Smooth muscle cell (in vitro differentiated cells): ENCODE results near the gene GAS2. TPM values are rescaled to one million over a fixed set of nuclear protein-coding genes. Genes with fewer than 3 reads are reported as not detected.
A peak's percentile ranks its signal among the peaks of the same experiment; 100 is the strongest.

Source experiments
- DNase-seq: peaks from one replicate; lab custom pipeline; 2025; ENCODE audit not compliant: unreplicated experiment; lab: John Stamatoyannopoulos, UW
- H2AFZ ChIP-seq: fragments of 200-600 bp; sonication (generic); 2 replicates; pipeline ENCODE4 v1.6.0; 2016; ENCODE audit warnings: antibody characterized with exemption, low read depth, mild to moderate bottlenecking
- H3F3A ChIP-seq: fragments of 200-600 bp; sonication (generic); 2 replicates; pipeline ENCODE4 v1.6.0; 2017; ENCODE audit warnings: antibody characterized with exemption, low read depth
- H3K27ac ChIP-seq: fragments of 200-600 bp; sonication (generic); 2 replicates; pipeline ENCODE4 v1.5.1; 2016; ENCODE audit warnings: low read depth, mild to moderate bottlenecking
- H3K27me3 ChIP-seq: fragments of 200-600 bp; sonication (generic); 2 replicates; pipeline ENCODE4 v1.6.1; 2016; ENCODE audit warnings: low read depth, mild to moderate bottlenecking
- H3K36me3 ChIP-seq: fragments of 200-600 bp; sonication (generic); 2 replicates; pipeline ENCODE4 v1.5.1; 2016; ENCODE audit warnings: low read depth
- H3K4me1 ChIP-seq: fragments of 200-600 bp; sonication (generic); 2 replicates; pipeline ENCODE4 v1.5.1; 2016; ENCODE audit warnings: low read depth
- H3K4me2 ChIP-seq: fragments of 200-600 bp; sonication (generic); 2 replicates; pipeline ENCODE4 v1.6.0; 2016; ENCODE audit warnings: mild to moderate bottlenecking
- H3K4me3 ChIP-seq: fragments of 200-600 bp; sonication (generic); 2 replicates; pipeline ENCODE4 v1.5.1; 2016; ENCODE audit warnings: mild to moderate bottlenecking
- H3K79me2 ChIP-seq: fragments of 200-600 bp; sonication (generic); 2 replicates; pipeline ENCODE4 v1.6.0; 2016; ENCODE audit warnings: low read depth, mild to moderate bottlenecking
- H3K9ac ChIP-seq: fragments of 200-600 bp; sonication (generic); 2 replicates; pipeline ENCODE4 v1.6.0; 2016; ENCODE audit warnings: low read depth
- H3K9me3 ChIP-seq: fragments of 200-600 bp; sonication (generic); replicated peaks from 2 replicates; pipeline ENCODE4 v1.5.1; 2016; ENCODE audit warnings: low read depth
- H4K20me1 ChIP-seq: fragments of 200-600 bp; sonication (generic); 2 replicates; pipeline ENCODE4 v1.6.0; 2016; ENCODE audit warnings: low read depth
- WGBS: methylation state at CpG from one replicate; pipeline ENCODE4 v1.1.7; 2016; ENCODE audit warnings: low lambda C conversion rate; 5-methylcytosine and 5-hydroxymethylcytosine counted together
- polyA plus RNA-seq: library from polyadenylated mRNA; unstranded; fragments of >200 nt; fragmentation: Nextera tagmentation; extraction: Ambion mirVana; gene quantifications from 2 replicates; pipeline ENCODE4 v1.2.1, GENCODE V29; 2016
- total RNA-seq: library from RNA; depleted of rRNA; stranded (reverse); fragments of >200 nt; gene quantifications from 2 replicates; pipeline ENCODE4 v1.2.3, GENCODE V29; 2014
- TF ChIP-seq, protein P1 (sequence below): fragments of 200-600 bp; sonication (generic); IDR thresholded peaks from 2 replicates; pipeline ENCODE4 v1.5.1; 2017; ENCODE audit warnings: borderline replicate concordance, mild to moderate bottlenecking, antibody characterized with exemption; ENCODE audit not compliant: insufficient read depth, poor library complexity, severe bottlenecking

The GAS2 gene
- total and polyA plus RNA-seq, 2 experiments from 2014 or later: 0.31 to 1.3 TPM

DNA sequence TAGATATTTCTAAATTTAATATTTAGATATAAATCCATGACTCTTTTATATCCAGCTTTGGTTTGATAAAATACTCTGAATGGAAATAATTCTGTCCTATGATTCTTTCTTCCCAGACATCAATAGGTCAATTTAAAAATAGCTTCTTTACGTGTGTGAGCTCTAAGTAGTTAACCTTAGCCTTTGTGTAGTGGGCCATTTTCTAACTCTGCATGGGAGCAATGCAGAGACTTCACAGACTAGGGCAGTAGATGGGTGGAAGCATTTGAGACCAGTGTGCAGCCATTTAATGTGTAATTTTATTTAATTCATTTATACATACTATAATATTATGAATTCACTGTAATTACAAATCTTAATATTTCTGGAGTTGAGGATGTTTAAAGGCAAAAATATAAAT is 23.8 kb downstream of the GAS2 start:
- Histone ChIP-seq H3K9ac (no peak overlapping the region), H3K4me3 (no peak overlapping the region), H3K4me1 (peaks cover 9% of the 10 kb centered on the region), H4K20me1 (no peaks in the 10 kb centered on the region), H3K36me3 (no peaks in the 10 kb centered on the region), H3K9me3 (no peaks in the 10 kb centered on the region), H3K79me2 (no peaks in the 10 kb centered on the region), H2AFZ (no peak overlapping the region), H3K4me2 (no peak overlapping the region), H3K27me3 (no peaks in the 10 kb centered on the region), H3F3A (no peaks in the 10 kb centered on the region), H3K27ac (no peak overlapping the region)
- TF ChIP-seq, protein P1, sequence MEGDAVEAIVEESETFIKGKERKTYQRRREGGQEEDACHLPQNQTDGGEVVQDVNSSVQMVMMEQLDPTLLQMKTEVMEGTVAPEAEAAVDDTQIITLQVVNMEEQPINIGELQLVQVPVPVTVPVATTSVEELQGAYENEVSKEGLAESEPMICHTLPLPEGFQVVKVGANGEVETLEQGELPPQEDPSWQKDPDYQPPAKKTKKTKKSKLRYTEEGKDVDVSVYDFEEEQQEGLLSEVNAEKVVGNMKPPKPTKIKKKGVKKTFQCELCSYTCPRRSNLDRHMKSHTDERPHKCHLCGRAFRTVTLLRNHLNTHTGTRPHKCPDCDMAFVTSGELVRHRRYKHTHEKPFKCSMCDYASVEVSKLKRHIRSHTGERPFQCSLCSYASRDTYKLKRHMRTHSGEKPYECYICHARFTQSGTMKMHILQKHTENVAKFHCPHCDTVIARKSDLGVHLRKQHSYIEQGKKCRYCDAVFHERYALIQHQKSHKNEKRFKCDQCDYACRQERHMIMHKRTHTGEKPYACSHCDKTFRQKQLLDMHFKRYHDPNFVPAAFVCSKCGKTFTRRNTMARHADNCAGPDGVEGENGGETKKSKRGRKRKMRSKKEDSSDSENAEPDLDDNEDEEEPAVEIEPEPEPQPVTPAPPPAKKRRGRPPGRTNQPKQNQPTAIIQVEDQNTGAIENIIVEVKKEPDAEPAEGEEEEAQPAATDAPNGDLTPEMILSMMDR: no peak
- no peak for DNase-seq
- 61% methylated on average over 1 of the region's 1 CpG for WGBS

DNA sequence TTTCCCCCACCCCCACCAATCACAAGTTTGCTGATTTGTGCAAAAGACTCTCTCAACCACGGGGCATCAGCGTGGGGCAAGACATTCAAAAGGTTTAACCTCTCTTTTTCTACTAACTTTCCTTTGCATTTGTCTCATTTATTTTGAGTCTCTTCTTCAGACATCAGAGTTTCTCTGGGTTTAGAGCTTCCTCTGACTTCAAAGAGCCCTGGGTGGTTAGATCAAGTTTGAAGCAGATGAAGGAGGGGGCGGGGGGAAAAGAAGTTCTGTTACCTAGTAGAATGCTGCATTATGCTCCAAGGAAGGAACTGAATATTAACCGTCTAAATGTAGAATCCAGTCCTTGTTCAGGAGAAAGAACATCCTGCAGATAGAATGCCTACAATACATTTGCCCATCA is 24.5 kb downstream of the GAS2 start:
- TF ChIP-seq, protein P1: no peak
- Histone ChIP-seq H3K27me3 (no peaks in the 10 kb centered on the region), H3K4me1 (peaks cover 9% of the 10 kb centered on the region), H3K4me2 (no peak overlapping the region), H3K9ac (no peak overlapping the region), H3F3A (no peaks in the 10 kb centered on the region), H4K20me1 (no peaks in the 10 kb centered on the region), H2AFZ (no peak overlapping the region), H3K36me3 (no peaks in the 10 kb centered on the region), H3K79me2 (no peaks in the 10 kb centered on the region), H3K9me3 (no peaks in the 10 kb centered on the region), H3K27ac (no peak overlapping the region), H3K4me3 (no peak overlapping the region)
- WGBS: 87% methylated on average over 4 of the region's 4 CpGs
- DNase-seq: no peak

DNA sequence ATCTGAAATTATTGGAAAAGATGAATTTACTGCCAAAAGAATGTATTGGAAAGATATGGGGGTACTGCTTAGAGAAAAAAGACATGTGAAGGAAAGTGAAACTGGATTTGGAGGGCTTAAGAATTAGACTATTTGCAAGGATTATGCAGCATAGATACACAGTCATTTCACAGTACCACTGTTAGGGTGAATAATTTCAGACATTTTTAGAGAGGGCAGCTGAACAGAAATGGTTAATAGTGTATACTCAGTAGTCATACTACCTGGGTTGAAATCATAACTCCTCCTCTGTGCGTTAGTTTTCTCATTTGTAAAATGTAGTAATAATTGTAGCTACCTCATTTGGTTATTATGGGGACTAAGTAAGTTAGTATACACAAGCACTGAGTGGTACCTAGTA is 33.0 kb downstream of the GAS2 start:
- no peaks in the 10 kb centered on the region for H3F3A ChIP-seq
- no peak for DNase-seq
- no peak overlapping the region for H3K9ac ChIP-seq
- H3K27ac ChIP-seq: no peak overlapping the region
- no peaks in the 10 kb centered on the region for H4K20me1 ChIP-seq
- no peaks in the 10 kb centered on the region for H3K27me3 ChIP-seq
- H3K4me2 ChIP-seq: no peak overlapping the region
- WGBS: 94% methylated on average over 1 of the region's 1 CpG
- H3K4me3 ChIP-seq: no peak overlapping the region
- H3K4me1 ChIP-seq: peaks cover 6% of the 10 kb centered on the region
- no peak overlapping the region for H2AFZ ChIP-seq
- H3K36me3 ChIP-seq: no peaks in the 10 kb centered on the region
- no peaks in the 10 kb centered on the region for H3K79me2 ChIP-seq
- TF ChIP-seq, protein P1: no peak
- no peaks in the 10 kb centered on the region for H3K9me3 ChIP-seq

DNA sequence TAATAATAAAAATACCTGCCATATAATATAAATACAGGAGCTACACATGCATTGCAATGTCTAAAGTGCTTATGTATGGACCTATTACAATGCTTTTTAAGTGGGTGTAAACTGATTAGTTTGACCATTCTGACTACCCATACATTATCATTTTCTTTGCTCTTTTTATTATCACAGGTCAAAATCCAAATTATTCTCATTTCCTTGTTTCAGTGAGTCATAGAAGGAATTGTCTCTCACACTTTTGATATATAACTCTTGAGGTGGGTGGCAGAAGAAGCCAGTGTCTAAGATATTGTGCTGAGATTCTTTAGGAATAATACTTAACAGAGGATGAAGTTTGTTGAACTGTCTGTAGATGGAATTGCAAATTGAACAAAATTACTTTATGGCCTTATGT is 35.6 kb downstream of the GAS2 start:
- H3K27ac ChIP-seq: peak overlapping the region; percentile 94
- peaks cover 6% of the 10 kb centered on the region for H3K4me1 ChIP-seq
- H3K79me2 ChIP-seq: no peaks in the 10 kb centered on the region
- no peaks in the 10 kb centered on the region for H3K27me3 ChIP-seq
- no peaks in the 10 kb centered on the region for H3K9me3 ChIP-seq
- H3K36me3 ChIP-seq: no peaks in the 10 kb centered on the region
- TF ChIP-seq, protein P1: no peak
- H4K20me1 ChIP-seq: no peaks in the 10 kb centered on the region
- H3K9ac ChIP-seq: no peak overlapping the region
- no peak overlapping the region for H3K4me2 ChIP-seq
- no peak overlapping the region for H2AFZ ChIP-seq
- no peak overlapping the region for H3K4me3 ChIP-seq
- no peaks in the 10 kb centered on the region for H3F3A ChIP-seq
- DNase-seq: no peak
